Activated CD4-positive, alpha-beta T cell treated with anti-CD3 and anti-CD28 coated beads, Interleukin-2, amount 10 ng/mL, durations not matched to agents 24 days and 14 days (primary cell): ENCODE results near the gene CEP63. TPM values are rescaled to one million over a fixed set of nuclear protein-coding genes. Genes with fewer than 3 reads are reported as not detected.

Experiments
- DNase-seq: peaks from one replicate; pipeline ENCODE4 v3.0.0; 2022
- H3K27ac Mint-ChIP-seq: one replicate; pipeline ENCODE4 v1.8.0; 2022; ENCODE audit warnings: mild to moderate bottlenecking, mixed read lengths
- H3K27me3 Mint-ChIP-seq: one replicate; pipeline ENCODE4 v1.8.0; 2022; ENCODE audit warnings: mixed read lengths
- H3K36me3 Mint-ChIP-seq: one replicate; pipeline ENCODE4 v1.8.0; 2022; ENCODE audit warnings: low read depth, mild to moderate bottlenecking, mixed read lengths
- H3K4me1 Mint-ChIP-seq: one replicate; pipeline ENCODE4 v1.8.0; 2021; ENCODE audit warnings: mixed read lengths
- H3K4me3 Mint-ChIP-seq: one replicate; pipeline ENCODE4 v1.8.0; 2022; ENCODE audit warnings: mild to moderate bottlenecking, moderate library complexity, mixed read lengths
- H3K9me3 Mint-ChIP-seq: one replicate; pipeline ENCODE4 v1.8.0; 2021; ENCODE audit warnings: mixed read lengths
- intact Hi-C: fragments of 100-400 bp; cut with micrococcal nuclease; formaldehyde crosslinking; loops from one replicate; pipeline ENCODE4 v1.15.1; 2023
- total RNA-seq: library from RNA; stranded (reverse); gene quantifications from 2 replicates; pipeline ENCODE4 v1.2.3, GENCODE V29; 2022

CEP63 gene
- total RNA-seq, 1 donor from 2014 or later: 18.6 TPM

- Mint-ChIP-seq H3K9me3 (no peaks in the 10 kb centered on the region), H3K4me3 (no peak overlapping the region), H3K36me3 (no peaks in the 10 kb centered on the region), H3K27ac (no peak overlapping the region), H3K4me1 (no peaks in the 10 kb centered on the region), H3K27me3 (no peaks in the 10 kb centered on the region)
- DNase-seq: no peak
- intact Hi-C loops: no loop called here
Measured at GRCh38 chr3:134618478-134619300, 132.8 kb downstream of the CEP63 start.

- Mint-ChIP-seq H3K9me3 (no peaks in the 10 kb centered on the region), H3K27ac (no peak overlapping the region), H3K4me3 (no peak overlapping the region), H3K36me3 (no peaks in the 10 kb centered on the region), H3K27me3 (peaks cover 2% of the 10 kb centered on the region), H3K4me1 (no peaks in the 10 kb centered on the region)
- intact Hi-C loops: no loop called here
- no peak for DNase-seq
Measured at GRCh38 chr3:134619301-134619615, 133.4 kb downstream of the CEP63 start.

- Mint-ChIP-seq H3K27ac (no peak overlapping the region), H3K27me3 (peaks cover 2% of the 10 kb centered on the region), H3K36me3 (no peaks in the 10 kb centered on the region), H3K9me3 (no peaks in the 10 kb centered on the region), H3K4me1 (no peaks in the 10 kb centered on the region), H3K4me3 (no peak overlapping the region)
- intact Hi-C loops: no loop called here
- no peak for DNase-seq
Measured at GRCh38 chr3:134619884-134620445, 134.1 kb downstream of the CEP63 start.

GRCh38 chr3:134620476-134621115 lies 134.7 kb downstream of the CEP63 start:
- H3K27me3 Mint-ChIP-seq: peaks cover 2% of the 10 kb centered on the region
- intact Hi-C loops: no loop called here

GRCh38 chr3:134621854-134622253 lies 136.0 kb downstream of the CEP63 start:
- intact Hi-C loops: no loop called here
- Mint-ChIP-seq H3K9me3 (no peaks in the 10 kb centered on the region), H3K27me3 (peaks cover 2% of the 10 kb centered on the region), H3K4me3 (no peak overlapping the region), H3K27ac (no peak overlapping the region), H3K36me3 (no peaks in the 10 kb centered on the region), H3K4me1 (no peaks in the 10 kb centered on the region)
- DNase-seq: no peak

More at GRCh38 chr3:134620476-134621115, 134.7 kb downstream of the CEP63 start:
- Mint-ChIP-seq H3K4me1 (no peaks in the 10 kb centered on the region), H3K9me3 (no peaks in the 10 kb centered on the region), H3K36me3 (no peaks in the 10 kb centered on the region), H3K27ac (no peak overlapping the region), H3K4me3 (no peak overlapping the region)
- DNase-seq: no peak

GRCh38 chr3:134622806-134623365 lies 137.0 kb downstream of the CEP63 start:
- DNase-seq: no peak
- Mint-ChIP-seq H3K27me3 (peaks cover 2% of the 10 kb centered on the region), H3K4me3 (no peak overlapping the region), H3K27ac (no peak overlapping the region), H3K4me1 (no peaks in the 10 kb centered on the region), H3K36me3 (no peaks in the 10 kb centered on the region), H3K9me3 (no peaks in the 10 kb centered on the region)
- intact Hi-C loops: no loop called here

- H3K4me3 Mint-ChIP-seq: no peak overlapping the region
- H3K36me3 Mint-ChIP-seq: no peaks in the 10 kb centered on the region
- H3K27me3 Mint-ChIP-seq: peaks cover 2% of the 10 kb centered on the region
- intact Hi-C loops: no loop called here
- H3K27ac Mint-ChIP-seq: no peak overlapping the region
- DNase-seq: no peak
- peaks cover 1% of the 10 kb centered on the region for H3K9me3 Mint-ChIP-seq
- no peaks in the 10 kb centered on the region for H3K4me1 Mint-ChIP-seq
Measured at GRCh38 chr3:134623615-134624245, 137.9 kb downstream of the CEP63 start.

Other genes with a start within 250 kb of the CEP63 start
- 17.2 and 19.9 TPM in 2 replicates for gene RYK, start 235.2 kb upstream of the CEP63 start, total RNA-seq
- gene AMOTL2, start 111.6 kb upstream of the CEP63 start, total RNA-seq: not detected in 2 replicates
- 29.7 and 30.0 TPM in 2 replicates for gene ANAPC13, start 72 bp upstream of the CEP63 start, total RNA-seq
- gene KY, start 165.0 kb downstream of the CEP63 start, total RNA-seq: not detected in 2 replicates